IMR-90 (cell line): ENCODE results near the gene PLCB4. TPM values are rescaled to one million over a fixed set of nuclear protein-coding genes. Genes with fewer than 3 reads are reported as not detected.

Experiments used
- ATAC-seq: fragments of 200-7000 bp; cut with Tn5 transposase; 2 replicates; pipeline ENCODE4 v1.9.1; 2020; ENCODE audit warnings: low read depth, mild to moderate bottlenecking, moderate library complexity
- BruUV-seq: library from RNA; stranded (reverse); fragments of 400-500 nt; replicated peaks from 2 replicates; lab custom pipeline; 2021; lab: Mats Ljungman, UMichigan
- CTCF ChIA-PET: fragments of 300-600 bp; formaldehyde crosslinking; extraction: SDS; loops from one replicate; lab custom pipeline; 2021; ENCODE audit warnings: antibody characterized with exemption; lab: Yijun Ruan, JAX
- POLR2A ChIA-PET: fragments of 300-600 bp; sonication (Branson Sonifier 250); formaldehyde crosslinking; loops from one replicate; lab custom pipeline; 2022; ENCODE audit warnings: antibody characterized with exemption; ENCODE audit not compliant: unreplicated experiment; lab: Charles Lee
- DNase-seq: peaks from one replicate; pipeline ENCODE4 v3.0.0; 2013
- H2AFZ ChIP-seq: replicated peaks from 2 replicates; pipeline ENCODE3; 2013; ENCODE audit warnings: low read length, mild to moderate bottlenecking; ENCODE audit not compliant: poor library complexity
- H2AK5ac ChIP-seq: 2 replicates; pipeline ENCODE4 v1.6.1; 2013; ENCODE audit warnings: low read depth, low read length, inconsistent platforms
- H2AK9ac ChIP-seq: replicated peaks from 2 replicates; pipeline ENCODE3; 2013; ENCODE audit warnings: mild to moderate bottlenecking, low read depth, low read length, moderate library complexity; ENCODE audit not compliant: poor library complexity
- H2BK120ac ChIP-seq: 2 replicates; pipeline ENCODE4 v1.6.1; 2013; ENCODE audit warnings: low read depth, low read length, inconsistent platforms
- H2BK15ac ChIP-seq: 3 replicates; pipeline ENCODE4 v1.6.1; 2013; ENCODE audit warnings: low read depth, low read length, inconsistent platforms
- H2BK20ac ChIP-seq: 2 replicates; pipeline ENCODE4 v1.6.1; 2013; ENCODE audit warnings: low read depth, mild to moderate bottlenecking, inconsistent platforms, low read length, moderate library complexity
- H2BK5ac ChIP-seq: 2 replicates; pipeline ENCODE4 v1.6.1; 2013; ENCODE audit warnings: mild to moderate bottlenecking, low read depth, low read length, inconsistent platforms; ENCODE audit not compliant: poor library complexity, severe bottlenecking
- H3K14ac ChIP-seq: replicated peaks from 2 replicates; pipeline ENCODE4 v1.6.1; 2013; ENCODE audit warnings: low read depth, low read length, inconsistent platforms
- H3K18ac ChIP-seq: 2 replicates; pipeline ENCODE4 v1.6.1; 2013; ENCODE audit warnings: low read depth, low read length, control low read depth
- H3K23ac ChIP-seq: 2 replicates; pipeline ENCODE4 v1.6.1; 2013; ENCODE audit warnings: low read depth, low read length, inconsistent platforms
- H3K27ac ChIP-seq: 2 replicates; pipeline ENCODE4 v1.5.1; 2013; ENCODE audit warnings: mild to moderate bottlenecking, control low read depth, low read length; ENCODE audit not compliant: insufficient read depth
- H3K27me3 ChIP-seq: 2 replicates; pipeline ENCODE4 v1.6.1; 2013; ENCODE audit warnings: low read length; ENCODE audit not compliant: control insufficient read depth, insufficient read depth
- H3K36me3 ChIP-seq: 2 replicates; pipeline ENCODE4 v1.6.1; 2013; ENCODE audit warnings: low read length, mixed read lengths; ENCODE audit not compliant: control insufficient read depth, insufficient read depth
- H3K4ac ChIP-seq: 2 replicates; pipeline ENCODE4 v1.6.1; 2013; ENCODE audit warnings: low read depth, low read length, inconsistent platforms
- H3K4me1 ChIP-seq: 2 replicates; pipeline ENCODE4 v1.6.1; 2013; ENCODE audit warnings: low read length, mixed read lengths; ENCODE audit not compliant: control insufficient read depth, insufficient read depth
- H3K4me2 ChIP-seq: 2 replicates; pipeline ENCODE4 v1.6.1; 2013; ENCODE audit warnings: low read depth, mild to moderate bottlenecking, control low read depth, low read length, moderate library complexity
- H3K4me3 ChIP-seq: 2 replicates; pipeline ENCODE4 v1.5.1; 2013; ENCODE audit warnings: low read depth, mild to moderate bottlenecking, control low read depth, low read length, moderate library complexity; ENCODE audit not compliant: insufficient read depth
- H3K56ac ChIP-seq: 2 replicates; pipeline ENCODE4 v1.6.1; 2013; ENCODE audit warnings: low read length, inconsistent platforms; ENCODE audit not compliant: insufficient read depth; ENCODE audit errors: extremely low read depth
- H3K79me1 ChIP-seq, 2 experiments: 2 replicates each; pipeline ENCODE4 v1.6.1; 2013; ENCODE audit warnings: low read length in 2 of 2, inconsistent platforms in 1 of 2, low read depth in 1 of 2
- H3K9ac ChIP-seq: 2 replicates; pipeline ENCODE4 v1.6.1; 2013; ENCODE audit warnings: low read depth, low read length, control low read depth
- H3K9me1 ChIP-seq: 2 replicates; pipeline ENCODE4 v1.6.1; 2013; ENCODE audit warnings: low read length, inconsistent platforms; ENCODE audit not compliant: insufficient read depth
- H3K9me3 ChIP-seq: 2 replicates; pipeline ENCODE4 v1.6.1; 2013; ENCODE audit warnings: low read length; ENCODE audit not compliant: control insufficient read depth, insufficient read depth
- H4K20me1 ChIP-seq: 2 replicates; pipeline ENCODE4 v1.6.1; 2013; ENCODE audit warnings: low read length, inconsistent platforms; ENCODE audit not compliant: insufficient read depth
- H4K5ac ChIP-seq: 2 replicates; pipeline ENCODE4 v1.6.1; 2013; ENCODE audit warnings: mild to moderate bottlenecking, low read depth, low read length, control low read depth
- H4K8ac ChIP-seq, 2 experiments: 2 replicates each; pipeline ENCODE4 v1.6.1; 2013; ENCODE audit warnings: low read depth in 2 of 2, low read length in 2 of 2, control low read depth in 1 of 2, inconsistent platforms in 1 of 2
- H4K91ac ChIP-seq: 2 replicates; pipeline ENCODE4 v1.6.1; 2013; ENCODE audit warnings: low read depth, low read length, inconsistent platforms; ENCODE audit not compliant: insufficient read depth
- CEBPB ChIP-seq: IDR thresholded peaks from 2 replicates; pipeline ENCODE4 v1.6.1; 2012; ENCODE audit warnings: low read depth, low read length, improper control_type of control experiment
- FOS ChIP-seq: fragments of 150-350 bp; IDR thresholded peaks from 2 replicates; pipeline ENCODE4 v1.6.1; 2016; ENCODE audit warnings: low read depth, low read length
- NFE2L2 ChIP-seq: fragments of 150-350 bp; IDR thresholded peaks from 2 replicates; pipeline ENCODE4 v1.6.1; 2016; ENCODE audit warnings: low read depth, mild to moderate bottlenecking, low read length
- POLR2A ChIP-seq: IDR thresholded peaks from 2 replicates; pipeline ENCODE4 v1.6.1; 2012; ENCODE audit warnings: mild to moderate bottlenecking, low read depth, low read length
- RCOR1 ChIP-seq: IDR thresholded peaks from 2 replicates; pipeline ENCODE4 v1.6.1; 2012; ENCODE audit warnings: mild to moderate bottlenecking, low read length, improper control_type of control experiment; ENCODE audit not compliant: insufficient replicate concordance
- SMC3 ChIP-seq: fragments of 150-350 bp; IDR thresholded peaks from 2 replicates; pipeline ENCODE4 v1.6.1; 2016; ENCODE audit warnings: low read depth, mild to moderate bottlenecking, antibody characterized with exemption, low read length, moderate library complexity
- USF2 ChIP-seq: fragments of 150-350 bp; IDR thresholded peaks from 2 replicates; pipeline ENCODE4 v1.6.1; 2017; ENCODE audit warnings: mild to moderate bottlenecking, antibody characterized with exemption, low read length, low read depth
- dilution Hi-C: fragments of 300-500 bp; cut with HindIII; formaldehyde crosslinking; loops from one replicate; pipeline ENCODE4 v1.14.3; 2018; ENCODE audit warnings: low sequenced_read_pairs; ENCODE audit not compliant: unreplicated experiment
- in situ Hi-C: fragments of 300-500 bp; cut with MboI; formaldehyde crosslinking; loops from 3 replicates; pipeline ENCODE4 v1.14.3; 2019; ENCODE audit warnings: low sequenced_read_pairs, inconsistent platforms, mixed read lengths
- intact Hi-C: fragments of 100-400 bp; cut with micrococcal nuclease; formaldehyde crosslinking; loops from 2 replicates; pipeline ENCODE4 v1.10.0; 2022
- polyA plus RNA-seq, 3 experiments: library from polyadenylated mRNA; depleted of rRNA; stranded (reverse); fragments of >200 nt; gene quantifications; 2 replicates each; pipeline ENCODE4 v1.2.3, GENCODE V29; 2012; ENCODE audit warnings: low replicate concordance in 1 of 3
- total RNA-seq: library from RNA; depleted of rRNA; stranded (reverse); fragments of >200 nt; gene quantifications from 2 replicates; pipeline ENCODE4 v1.2.3, GENCODE V29; 2012
- TF ChIP-seq, protein P1 (sequence below): fragments of 150-350 bp; IDR thresholded peaks from 2 replicates; pipeline ENCODE4 v1.6.1; 2016; ENCODE audit warnings: low read depth, mild to moderate bottlenecking, low read length, moderate library complexity, borderline replicate concordance

PLCB4 gene
- total and polyA plus RNA-seq, 2 of the 4 experiments (the other 2 are of a cell fraction): 12.5 to 24.0 TPM

- H3K27me3 ChIP-seq: no peaks in the 10 kb centered on the region
- H4K91ac ChIP-seq: no peak overlapping the region
- no peak overlapping the region for H3K23ac ChIP-seq
- no peak overlapping the region for H3K14ac ChIP-seq
- dilution Hi-C loops: no loop called here
- H3K4ac ChIP-seq: no peak overlapping the region
- ChIA-PET CTCF (no interaction called here), POLR2A (no interaction called here)
- no peak overlapping the region for H3K27ac ChIP-seq
- H3K79me1 ChIP-seq: peaks cover 46 to 78% of the 10 kb centered on the region in 2 experiments
- peaks cover 11% of the 10 kb centered on the region for H3K4me1 ChIP-seq
- no peak overlapping the region for H2BK120ac ChIP-seq
- no peak overlapping the region for H4K8ac ChIP-seq
- no peak overlapping the region for H3K4me3 ChIP-seq
- no peak overlapping the region for H3K9ac ChIP-seq
- H2BK5ac ChIP-seq: no peak overlapping the region
- no peak overlapping the region for H2AK9ac ChIP-seq
- no peak overlapping the region for H4K5ac ChIP-seq
- H3K56ac ChIP-seq: no peak overlapping the region
- H3K18ac ChIP-seq: no peak overlapping the region
- intact Hi-C loops: no loop called here
- peaks cover 11% of the 10 kb centered on the region for H4K20me1 ChIP-seq
- H3K4me2 ChIP-seq: no peak overlapping the region
- no peak for ATAC-seq
- H3K36me3 ChIP-seq: no peaks in the 10 kb centered on the region; the same call in 1 of the 2 replicates
- TF ChIP-seq FOS: no peak
- TF ChIP-seq SMC3: no peak
- no peak for TF ChIP-seq CEBPB
- no peak for TF ChIP-seq USF2
- no peak for TF ChIP-seq NFE2L2
- TF ChIP-seq, protein P1, sequence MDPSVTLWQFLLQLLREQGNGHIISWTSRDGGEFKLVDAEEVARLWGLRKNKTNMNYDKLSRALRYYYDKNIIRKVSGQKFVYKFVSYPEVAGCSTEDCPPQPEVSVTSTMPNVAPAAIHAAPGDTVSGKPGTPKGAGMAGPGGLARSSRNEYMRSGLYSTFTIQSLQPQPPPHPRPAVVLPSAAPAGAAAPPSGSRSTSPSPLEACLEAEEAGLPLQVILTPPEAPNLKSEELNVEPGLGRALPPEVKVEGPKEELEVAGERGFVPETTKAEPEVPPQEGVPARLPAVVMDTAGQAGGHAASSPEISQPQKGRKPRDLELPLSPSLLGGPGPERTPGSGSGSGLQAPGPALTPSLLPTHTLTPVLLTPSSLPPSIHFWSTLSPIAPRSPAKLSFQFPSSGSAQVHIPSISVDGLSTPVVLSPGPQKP: no peak
- TF ChIP-seq RCOR1: no peak
- TF ChIP-seq POLR2A: no peak
- no peak overlapping the region for H2AK5ac ChIP-seq
- no TSS peak for BruUV-seq
- H3K9me1 ChIP-seq: peaks cover 10% of the 10 kb centered on the region
- H2BK15ac ChIP-seq: no peak overlapping the region
- H3K9me3 ChIP-seq: no peaks in the 10 kb centered on the region
- no peak overlapping the region for H2BK20ac ChIP-seq
- in situ Hi-C loops: no loop called here
- DNase-seq: no peak
- no peak overlapping the region for H2AFZ ChIP-seq
These were observed 137.6 kb downstream of the PLCB4 start for GRCh38 chr20:9206486-9206885.
